Caco-2 (cell line): Measurements from ENCODE around the gene CRYBB1. TPM values are rescaled to one million over a fixed set of nuclear protein-coding genes. Genes with fewer than 3 reads are reported as not detected.

Source experiments
- BruUV-seq: library from RNA; stranded (reverse); fragments of 400-500 nt; replicated peaks from 2 replicates; lab custom pipeline; 2021; lab: Mats Ljungman, UMichigan
- CTCF ChIA-PET: fragments of 300-600 bp; sonication (Branson Sonifier 250); formaldehyde crosslinking; loops from one replicate; lab custom pipeline; 2022; ENCODE audit warnings: antibody characterized with exemption; lab: Charles Lee
- POLR2A ChIA-PET: fragments of 300-600 bp; sonication (Branson Sonifier 250); formaldehyde crosslinking; loops from one replicate; lab custom pipeline; 2022; ENCODE audit warnings: antibody characterized with exemption; lab: Charles Lee
- DNase-seq, 2 experiments: peaks; one replicate each; pipeline versions ENCODE4 v3.0.0 to v3.0.0-alpha.2; 2020 to 2022
- H3K27me3 ChIP-seq: replicated peaks from 2 replicates; pipeline ENCODE4 v1.6.0; 2011; ENCODE audit warnings: low read length; ENCODE audit not compliant: control insufficient read depth, insufficient read depth
- H3K36me3 ChIP-seq: 2 replicates; pipeline ENCODE4 v1.5.1; 2011; ENCODE audit warnings: low read length; ENCODE audit not compliant: control insufficient read depth, insufficient read depth
- H3K4me1 ChIP-seq: fragments of 250-450 bp; sonication (Bioruptor Pico); 2 replicates; pipeline ENCODE4 v1.5.1; 2020; ENCODE audit warnings: mild to moderate bottlenecking
- H3K4me3 ChIP-seq: 2 replicates; pipeline ENCODE4 v1.5.1; 2011; ENCODE audit warnings: low read depth, mild to moderate bottlenecking, control low read depth, low read length
- H3K9me3 ChIP-seq: fragments of 250-450 bp; sonication (Bioruptor Pico); 2 replicates; pipeline ENCODE4 v1.5.1; 2020; ENCODE audit warnings: mild to moderate bottlenecking, moderate library complexity
- H3K27ac Mint-ChIP-seq: one replicate; pipeline ENCODE4 v1.8.0; 2022; ENCODE audit warnings: mixed read lengths; ENCODE audit not compliant: unreplicated experiment
- H3K27me3 Mint-ChIP-seq: one replicate; pipeline ENCODE4 v1.8.0; 2022; ENCODE audit warnings: mixed read lengths; ENCODE audit not compliant: insufficient read depth, unreplicated experiment
- H3K36me3 Mint-ChIP-seq: one replicate; pipeline ENCODE4 v1.8.0; 2022; ENCODE audit warnings: mild to moderate bottlenecking, mixed read lengths; ENCODE audit not compliant: insufficient read depth, unreplicated experiment
- H3K4me1 Mint-ChIP-seq: one replicate; pipeline ENCODE4 v1.8.0; 2022; ENCODE audit warnings: low read depth, mixed read lengths; ENCODE audit not compliant: unreplicated experiment
- H3K4me3 Mint-ChIP-seq: one replicate; pipeline ENCODE4 v1.8.0; 2022; ENCODE audit warnings: mild to moderate bottlenecking, moderate library complexity, mixed read lengths; ENCODE audit not compliant: unreplicated experiment
- H3K9me3 Mint-ChIP-seq: one replicate; pipeline ENCODE4 v1.8.0; 2022; ENCODE audit warnings: mixed read lengths; ENCODE audit not compliant: unreplicated experiment
- intact Hi-C: fragments of 100-400 bp; cut with micrococcal nuclease; formaldehyde crosslinking; loops from one replicate; pipeline ENCODE4 v1.10.0; 2022; ENCODE audit not compliant: unreplicated experiment
- total RNA-seq: library from RNA; stranded (reverse); gene quantifications from 2 replicates; pipeline ENCODE4 v1.2.3, GENCODE V29; 2022
- TF ChIP-seq, protein P1 (sequence below), 2 experiments: fragments of 200-600 bp in 1 of 2; IDR thresholded peaks; 1 replicate in 1 of 2; 2 replicates in 1 of 2; pipeline versions ENCODE4 v1.5.1 to v1.8.0; 2011 to 2022; ENCODE audit warnings: antibody characterized with exemption in 1 of 2, control low read depth in 1 of 2, inconsistent platforms in 1 of 2, low read depth in 1 of 2, low read length in 1 of 2, mild to moderate bottlenecking in 1 of 2, moderate library complexity in 1 of 2; ENCODE audit not compliant: insufficient read depth in 1 of 2, severe bottlenecking in 1 of 2, unreplicated experiment in 1 of 2

Gene CRYBB1
- total RNA-seq, 1 experiment from 2014 or later: not detected

GRCh38 chr22:26556904-26557303 lies 60.9 kb downstream of the CRYBB1 start:
- BruUV-seq: no TSS peak
- H3K27me3 Mint-ChIP-seq: no peaks in the 10 kb centered on the region
- H3K4me1 ChIP-seq: no peaks in the 10 kb centered on the region
- no peak overlapping the region for H3K4me3 Mint-ChIP-seq
- H3K27ac Mint-ChIP-seq: no peak overlapping the region
- no peak for DNase-seq
- no peaks in the 10 kb centered on the region for H3K4me1 Mint-ChIP-seq
- no peaks in the 10 kb centered on the region for H3K36me3 ChIP-seq
- no peaks in the 10 kb centered on the region for H3K9me3 ChIP-seq
- H3K27me3 ChIP-seq: no peaks in the 10 kb centered on the region
- ChIA-PET CTCF (no interaction called here), POLR2A (no interaction called here)
- intact Hi-C loops: no loop called here
- H3K36me3 Mint-ChIP-seq: no peaks in the 10 kb centered on the region
- H3K9me3 Mint-ChIP-seq: no peaks in the 10 kb centered on the region
- TF ChIP-seq, protein P1, sequence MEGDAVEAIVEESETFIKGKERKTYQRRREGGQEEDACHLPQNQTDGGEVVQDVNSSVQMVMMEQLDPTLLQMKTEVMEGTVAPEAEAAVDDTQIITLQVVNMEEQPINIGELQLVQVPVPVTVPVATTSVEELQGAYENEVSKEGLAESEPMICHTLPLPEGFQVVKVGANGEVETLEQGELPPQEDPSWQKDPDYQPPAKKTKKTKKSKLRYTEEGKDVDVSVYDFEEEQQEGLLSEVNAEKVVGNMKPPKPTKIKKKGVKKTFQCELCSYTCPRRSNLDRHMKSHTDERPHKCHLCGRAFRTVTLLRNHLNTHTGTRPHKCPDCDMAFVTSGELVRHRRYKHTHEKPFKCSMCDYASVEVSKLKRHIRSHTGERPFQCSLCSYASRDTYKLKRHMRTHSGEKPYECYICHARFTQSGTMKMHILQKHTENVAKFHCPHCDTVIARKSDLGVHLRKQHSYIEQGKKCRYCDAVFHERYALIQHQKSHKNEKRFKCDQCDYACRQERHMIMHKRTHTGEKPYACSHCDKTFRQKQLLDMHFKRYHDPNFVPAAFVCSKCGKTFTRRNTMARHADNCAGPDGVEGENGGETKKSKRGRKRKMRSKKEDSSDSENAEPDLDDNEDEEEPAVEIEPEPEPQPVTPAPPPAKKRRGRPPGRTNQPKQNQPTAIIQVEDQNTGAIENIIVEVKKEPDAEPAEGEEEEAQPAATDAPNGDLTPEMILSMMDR (IDR thresholded peaks at IDR 0.05; ENCODE audit: insufficient read depth in 1 of 2, low read depth in 1 of 2, low read length in 1 of 2, severe bottlenecking in 1 of 2, unreplicated experiment in 1 of 2): no peak
- no peak overlapping the region for H3K4me3 ChIP-seq

- intact Hi-C loops: no loop called here
- no peaks in the 10 kb centered on the region for H3K9me3 ChIP-seq
- no peak overlapping the region for H3K27ac Mint-ChIP-seq
- ChIA-PET CTCF (no interaction called here), POLR2A (no interaction called here)
- H3K27me3 Mint-ChIP-seq: no peaks in the 10 kb centered on the region
- H3K4me3 Mint-ChIP-seq: no peak overlapping the region
- no peak overlapping the region for H3K4me3 ChIP-seq
- no peaks in the 10 kb centered on the region for H3K27me3 ChIP-seq
- H3K4me1 ChIP-seq: no peaks in the 10 kb centered on the region
- no peaks in the 10 kb centered on the region for H3K36me3 Mint-ChIP-seq
- DNase-seq: no peak
- TF ChIP-seq, protein P1 (IDR thresholded peaks at IDR 0.05; ENCODE audit: insufficient read depth in 1 of 2, low read depth in 1 of 2, low read length in 1 of 2, severe bottlenecking in 1 of 2, unreplicated experiment in 1 of 2): no peak
- H3K36me3 ChIP-seq: no peaks in the 10 kb centered on the region
- no peaks in the 10 kb centered on the region for H3K4me1 Mint-ChIP-seq
- H3K9me3 Mint-ChIP-seq: no peaks in the 10 kb centered on the region
- no TSS peak for BruUV-seq
Measured at GRCh38 chr22:26555478-26555877, 62.3 kb downstream of the CRYBB1 start.

- Histone ChIP-seq H3K4me3 (no peak overlapping the region), H3K36me3 (no peaks in the 10 kb centered on the region), H3K4me1 (no peaks in the 10 kb centered on the region), H3K9me3 (no peaks in the 10 kb centered on the region), H3K27me3 (no peaks in the 10 kb centered on the region)
- Mint-ChIP-seq H3K9me3 (no peaks in the 10 kb centered on the region), H3K4me1 (no peaks in the 10 kb centered on the region), H3K4me3 (no peak overlapping the region), H3K36me3 (no peaks in the 10 kb centered on the region), H3K27ac (no peak overlapping the region), H3K27me3 (no peaks in the 10 kb centered on the region)
- BruUV-seq: no TSS peak
- DNase-seq: no peak
- ChIA-PET POLR2A (no interaction called here), CTCF (interaction anchor here (0.6 kb wide), 1 partner anchor 1100 kb away, joined by 4 read pairs; no protein-coding TSS in a partner anchor)
- TF ChIP-seq, protein P1 (IDR thresholded peaks at IDR 0.05; ENCODE audit: insufficient read depth in 1 of 2, low read depth in 1 of 2, low read length in 1 of 2, severe bottlenecking in 1 of 2, unreplicated experiment in 1 of 2): no peak
- intact Hi-C loops: no loop called here
Measured at GRCh38 chr22:26554956-26555355, 62.9 kb downstream of the CRYBB1 start.
